Stimulated activated CD4-positive, alpha-beta T cell treated with anti-CD3 and anti-CD28 coated beads, Interleukin-2, amount 100 ng/mL, for 48 hours (primary cell): ENCODE data around the gene EFCAB8.
A peak's percentile ranks its signal among the peaks of the same experiment; 100 is the strongest.

Experiments used
- DNase-seq, 2 donors: peaks; one replicate each; pipeline ENCODE4 v3.0.0-alpha.2; 2020

The EFCAB8 gene

GRCh38 chr20:32991383-32991782 is 132.7 kb downstream of the EFCAB8 start:
- DNase-seq, result no peak

DNA sequence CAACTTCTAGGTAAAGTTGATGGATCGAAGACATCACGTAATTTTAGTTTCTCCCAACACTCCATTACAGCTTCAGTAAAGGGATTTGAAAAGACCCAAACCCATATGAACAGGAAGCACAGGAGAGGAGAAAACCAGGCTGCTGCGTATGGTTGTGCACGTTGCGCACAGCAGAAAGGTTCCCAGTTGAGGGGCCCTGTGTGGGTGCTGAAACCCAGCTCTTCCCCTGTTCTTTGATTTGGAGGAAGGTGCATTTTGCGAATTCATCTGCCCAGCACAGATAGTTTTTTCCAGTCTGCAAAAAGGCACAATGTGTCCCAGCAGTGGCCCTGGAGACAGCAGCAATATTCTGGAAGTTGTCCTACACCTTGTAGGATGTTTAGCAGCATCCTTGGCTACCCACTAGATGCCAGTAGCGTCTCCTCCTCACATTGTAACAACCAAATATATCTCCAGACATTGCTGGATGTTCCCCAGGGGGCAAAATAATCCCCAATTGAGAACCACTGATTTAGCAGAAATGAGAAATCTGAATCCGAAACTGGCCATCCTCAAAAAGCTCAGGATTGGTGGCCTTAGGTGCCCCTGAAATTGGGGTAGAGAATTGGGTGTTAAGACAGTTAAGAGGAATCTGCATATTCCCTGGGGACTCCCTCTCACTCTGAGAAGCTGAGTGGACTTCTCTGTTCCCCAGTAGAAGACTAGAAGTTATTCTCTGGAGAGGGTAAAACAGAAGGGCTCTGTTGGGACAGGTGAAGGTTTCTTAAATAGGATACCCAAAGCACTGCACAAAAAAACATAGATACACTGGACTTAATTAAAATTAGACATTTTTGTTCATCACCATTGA is 133.3 kb downstream of the EFCAB8 start:
- DNase-seq, result no peak

DNA sequence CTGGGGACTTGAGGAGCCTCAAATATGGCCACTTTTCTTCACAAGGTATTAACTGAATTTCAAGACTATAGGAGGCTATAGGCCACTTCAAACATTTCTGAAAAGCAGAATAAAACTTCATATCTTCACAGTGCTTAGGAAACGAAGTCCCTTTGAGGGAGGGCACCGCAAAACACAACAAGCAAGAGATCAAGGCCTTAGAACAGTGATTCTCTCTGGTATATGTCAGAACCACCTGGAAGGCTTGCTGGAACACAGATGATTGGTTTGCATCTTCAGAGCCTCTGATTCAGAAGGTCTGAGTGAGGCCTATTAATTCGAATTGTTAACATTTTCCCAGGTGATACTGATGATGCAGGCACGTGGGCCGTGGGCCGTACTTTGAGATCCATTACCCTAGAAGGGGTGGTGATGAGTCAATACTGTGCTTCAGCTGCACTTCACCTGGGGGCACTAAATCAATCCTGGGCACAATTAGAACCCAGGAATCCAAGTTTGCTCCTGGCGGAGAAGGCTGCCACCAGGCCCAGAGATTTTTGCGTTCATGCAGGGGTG is 134.8 kb downstream of the EFCAB8 start:
- DNase-seq, result no peak

GRCh38 chr20:32995802-32996201 is 137.1 kb downstream of the EFCAB8 start:
- no peak for DNase-seq

DNA sequence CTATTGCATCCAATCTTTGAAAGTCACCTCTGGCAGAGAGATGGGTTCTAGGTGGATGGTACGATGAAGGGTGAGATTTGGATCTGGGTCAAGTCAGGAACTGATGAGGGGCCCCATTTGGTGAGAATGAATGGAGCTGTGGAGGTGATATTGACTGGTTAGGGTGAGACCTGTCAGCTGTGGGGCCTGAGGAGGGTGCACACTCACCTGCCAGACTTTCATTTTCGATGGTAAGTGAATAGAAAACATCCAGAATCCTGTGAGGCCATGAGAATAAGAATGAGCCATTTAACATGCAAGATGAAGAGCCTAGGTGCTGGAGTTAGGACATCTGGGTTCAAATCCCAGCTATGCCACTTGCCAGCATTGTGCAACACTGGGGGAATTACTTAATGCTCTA is 138.7 kb downstream of the EFCAB8 start:
- DNase-seq, result no peak

- DNase-seq, result no peak
Observed at GRCh38 chr20:32999603-33000250, 141.0 kb downstream of the EFCAB8 start.

GRCh38 chr20:33000802-33001466 is 142.2 kb downstream of the EFCAB8 start:
- DNase-seq, result no peak

DNA sequence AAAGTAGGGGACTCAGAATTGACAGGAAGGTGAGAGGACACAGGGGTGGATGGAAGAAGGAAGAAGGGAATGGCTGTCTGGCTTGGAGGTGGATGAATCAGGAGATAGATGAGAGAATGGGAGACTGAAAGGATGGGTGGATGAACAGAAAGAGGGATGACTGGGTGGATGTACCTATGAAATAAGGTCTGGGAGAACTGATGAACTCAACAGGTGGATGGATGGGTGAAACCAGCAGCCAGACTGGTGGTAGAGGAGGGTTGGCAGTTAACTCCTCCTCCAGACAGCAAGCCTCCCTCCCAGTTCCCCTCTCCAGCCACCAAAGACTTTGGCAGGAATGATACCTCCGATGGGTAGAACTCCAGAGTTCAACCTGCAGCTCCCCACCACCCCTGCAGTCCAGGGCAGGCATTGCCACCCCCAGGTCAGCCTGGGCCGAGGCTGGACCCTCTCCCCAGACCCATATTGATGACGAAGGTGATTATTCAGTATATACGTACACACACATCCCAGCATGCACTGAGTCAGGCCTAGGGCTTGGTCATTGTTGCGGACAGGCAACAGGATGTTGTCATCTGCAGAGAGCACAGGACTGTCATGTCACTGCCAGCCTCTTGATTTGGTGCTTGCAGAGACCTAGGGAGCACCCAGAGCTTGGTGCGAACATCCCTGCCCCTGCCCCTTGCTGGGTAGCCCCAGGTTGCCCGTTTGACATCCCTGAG is 143.5 kb downstream of the EFCAB8 start:
- DNase-seq, result no peak

DNA sequence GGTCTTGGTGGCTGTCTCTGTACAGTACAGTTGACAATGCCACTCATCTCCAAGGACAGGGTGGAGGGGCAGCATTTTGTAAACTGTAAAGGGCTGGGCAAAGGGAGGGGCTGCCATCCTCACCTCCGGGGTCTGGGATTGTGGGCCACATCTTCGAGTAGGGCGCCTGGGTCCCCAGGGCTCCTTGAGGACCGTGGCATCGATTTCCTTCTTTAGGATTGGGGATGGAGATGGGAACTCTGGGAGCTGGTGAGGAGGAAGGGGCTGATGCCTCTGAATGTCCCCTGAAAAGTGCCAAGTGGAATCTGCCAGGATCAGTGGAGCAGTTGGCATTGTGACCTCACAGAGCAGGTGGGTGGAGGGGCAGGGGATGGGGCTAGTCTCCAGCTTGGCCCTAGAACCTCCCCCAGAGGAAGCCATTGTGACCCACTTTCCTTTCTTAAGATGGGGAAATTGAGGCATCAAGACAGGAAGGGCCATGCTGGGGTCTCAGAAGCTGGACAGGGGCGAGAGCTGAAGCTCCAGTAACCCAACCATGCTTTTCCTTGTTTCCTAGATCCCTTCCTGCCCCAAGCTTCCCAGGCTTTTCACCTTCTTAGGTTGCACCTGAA is 145.5 kb downstream of the EFCAB8 start, which contains the start of gene SUN5:
Gene SUN5 (minus strand): TSS at position 293 of the 611 bp plus-strand sequence. CDS start 93 bp downstream, at position 200.
- DNase-seq, result no peak

GRCh38 chr20:33005132-33005566 is 146.4 kb downstream of the EFCAB8 start:
- peak; percentile 28 to 50 for DNase-seq

GRCh38 chr20:33005908-33006775 is 147.4 kb downstream of the EFCAB8 start:
- DNase-seq, result no peak

DNA sequence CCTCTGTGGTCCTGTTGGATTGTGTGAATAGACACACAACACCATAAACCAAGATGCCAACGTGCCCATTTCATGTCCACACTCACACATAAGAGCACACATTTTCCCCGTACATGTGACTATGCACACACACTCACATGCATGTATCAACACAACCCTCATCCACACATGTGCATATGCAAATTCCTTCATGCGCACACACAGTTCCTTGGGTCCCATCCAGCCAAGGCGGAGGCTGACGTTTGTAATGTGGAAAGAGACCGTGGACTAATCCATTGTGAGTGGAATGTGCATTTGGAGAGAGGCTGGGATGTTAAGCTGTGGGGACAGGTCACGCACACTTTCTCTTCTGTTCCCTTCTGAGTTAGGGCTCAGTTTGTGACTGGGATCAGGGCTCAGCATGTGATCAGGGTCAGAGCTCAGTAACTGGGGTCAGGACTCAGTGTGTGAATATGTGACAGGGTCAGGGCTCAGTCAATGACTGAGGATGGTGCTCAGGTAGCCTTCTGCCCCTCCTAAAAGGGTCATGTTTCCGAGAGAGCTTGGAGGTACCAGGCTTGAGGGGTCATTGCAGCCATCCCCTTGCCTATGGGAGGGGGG is 148.2 kb downstream of the EFCAB8 start:
- DNase-seq, result no peak

DNA sequence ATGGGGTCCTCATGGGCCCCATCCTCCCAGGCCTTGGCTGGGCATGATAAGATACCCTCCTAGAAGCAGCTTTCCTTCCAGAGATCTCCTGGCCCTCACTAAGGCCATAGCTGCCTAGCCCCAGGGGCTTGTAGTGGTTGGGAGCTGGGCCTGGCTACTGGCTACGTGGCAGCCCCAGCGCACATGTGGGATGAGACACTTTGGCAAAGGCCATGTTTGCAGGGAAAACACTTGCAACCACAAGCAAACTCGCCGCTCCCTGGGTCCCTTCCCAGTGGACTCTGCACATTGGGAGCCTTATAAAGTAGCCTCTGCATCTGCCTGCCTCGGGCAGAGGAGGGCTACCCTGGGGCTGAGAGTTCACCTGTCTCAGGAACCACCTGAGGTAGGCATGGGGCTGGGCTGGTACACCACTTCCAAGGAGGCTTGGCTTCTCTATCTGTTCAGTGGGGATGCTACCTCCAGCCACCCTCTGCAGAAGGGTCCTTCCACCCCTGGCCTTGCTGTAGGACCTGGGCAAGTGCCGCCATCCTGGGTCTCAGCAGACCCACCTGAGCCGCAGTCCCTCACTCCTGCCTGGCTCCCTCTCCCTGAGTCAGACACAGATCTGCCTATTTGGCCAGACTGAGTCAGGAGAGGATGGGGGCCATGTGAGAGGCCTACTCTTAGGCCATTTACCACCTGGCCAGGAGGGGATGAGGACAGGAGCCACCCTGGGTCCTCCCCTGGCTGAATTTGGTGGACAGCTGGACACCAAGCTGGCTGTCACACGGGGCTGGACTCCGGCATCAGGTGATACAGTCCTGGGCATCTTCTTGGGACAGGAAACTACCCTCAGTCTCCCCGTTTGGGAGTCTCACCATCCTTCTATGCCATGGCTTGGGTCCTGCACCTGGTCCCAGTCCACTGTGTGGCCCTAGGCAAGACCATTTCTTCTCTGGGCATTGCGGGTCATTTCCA is 148.9 kb downstream of the EFCAB8 start, which contains the start of gene BPIFB2:
Gene BPIFB2 (plus strand): TSS at position 329 of the 960 bp plus-strand sequence. CDS start 871 bp downstream, outside the sequence.
- DNase-seq, result no peak

- no peak for DNase-seq
Observed at GRCh38 chr20:33008336-33009213, 149.9 kb downstream of the EFCAB8 start.

DNA sequence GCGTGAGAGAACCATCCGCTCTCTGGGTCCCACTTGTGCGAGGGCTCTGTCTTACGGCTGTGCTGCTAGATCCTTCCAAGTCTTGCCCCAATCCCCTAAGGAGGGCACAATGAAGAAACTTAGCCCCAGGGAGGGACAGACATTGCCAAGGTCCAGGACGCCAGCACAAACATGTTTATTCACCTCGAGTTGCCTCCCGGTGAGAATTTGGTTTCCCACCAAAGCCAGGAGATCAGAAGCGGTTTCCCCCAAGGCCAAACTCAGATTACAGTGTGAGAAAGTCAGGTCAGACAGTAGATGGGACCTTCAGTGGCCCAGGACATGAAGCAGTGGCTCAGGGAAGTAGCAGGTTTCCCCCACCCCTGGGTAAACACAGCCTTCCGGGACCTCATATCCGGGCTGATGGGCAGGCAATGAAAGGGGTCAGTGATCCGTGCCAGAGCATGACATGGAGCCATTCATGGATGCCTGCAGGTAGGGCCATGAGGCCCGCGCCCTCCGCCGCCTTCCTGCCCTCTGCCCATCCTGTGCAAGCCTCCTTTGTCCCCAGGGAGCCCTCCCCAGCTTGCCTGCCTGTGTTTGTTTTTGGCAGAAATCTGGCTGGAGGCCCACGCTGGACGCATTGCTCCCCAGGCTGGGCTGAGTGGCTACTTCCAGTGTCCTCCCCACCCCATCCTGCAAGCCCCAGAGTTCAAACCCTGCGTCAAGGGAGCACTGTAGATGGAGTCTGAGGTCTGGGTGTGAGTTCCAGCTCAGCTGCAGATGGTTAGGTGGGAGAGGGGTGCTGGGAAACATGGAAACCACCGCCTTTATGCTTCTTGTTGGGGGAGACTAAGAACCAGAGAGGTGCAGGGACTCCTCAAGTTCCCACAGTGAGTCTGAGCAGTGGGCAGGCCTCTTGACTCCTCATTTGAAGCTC is 150.8 kb downstream of the EFCAB8 start:
- no peak for DNase-seq

GRCh38 chr20:33010133-33010504 is 151.4 kb downstream of the EFCAB8 start:
- no peak for DNase-seq
